GM19043 (cell line): ENCODE results near the gene AIFM2.
"Not testable (repeated sequence)": the region's sequence is repeated elsewhere in the genome, so short reads cannot be mapped to it uniquely, and the experiment has no call there.

Source experiments
- ATAC-seq: cut with Tn5 transposase; IDR thresholded peaks from one replicate; pipeline ENCODE4 v1.9.1; 2021; ENCODE audit warnings: low read depth; ENCODE audit not compliant: unreplicated experiment

AIFM2 gene

GRCh38 chr10:70132098-70133029 is at the start of gene AIFM2:
AIFM2 (minus strand) TSS chr10:70132825; CDS start chr10:70124084, 8,741 bp downstream.
- ATAC-seq, result peak; percentile 64

- ATAC-seq, result not testable (repeated sequence)
Measured at GRCh38 chr10:70179209-70179608, 46.6 kb upstream of the AIFM2 start.

- ATAC-seq, result no peak
Measured at GRCh38 chr10:70178139-70178725, 45.6 kb upstream of the AIFM2 start.

GRCh38 chr10:70176441-70176840 is 43.8 kb upstream of the AIFM2 start:
- no peak for ATAC-seq

- ATAC-seq, result no peak
Measured at GRCh38 chr10:70175516-70175915, 42.9 kb upstream of the AIFM2 start.

GRCh38 chr10:70174058-70174741 is 41.6 kb upstream of the AIFM2 start:
- no peak for ATAC-seq

GRCh38 chr10:70169649-70170364 is 37.2 kb upstream of the AIFM2 start:
- ATAC-seq, result no peak

- ATAC-seq, result no peak
Measured at GRCh38 chr10:70169011-70169410, 36.4 kb upstream of the AIFM2 start.

GRCh38 chr10:70167246-70167645 is 34.6 kb upstream of the AIFM2 start:
- ATAC-seq, result no peak

GRCh38 chr10:70166394-70166793 is 33.8 kb upstream of the AIFM2 start:
- ATAC-seq, result no peak

- ATAC-seq, result no peak
Measured at GRCh38 chr10:70164163-70164562, 31.5 kb upstream of the AIFM2 start.

GRCh38 chr10:70163448-70163847 is 30.8 kb upstream of the AIFM2 start:
- no peak for ATAC-seq

- peak; percentile 92 for ATAC-seq
Measured at GRCh38 chr10:70162892-70163201, 30.2 kb upstream of the AIFM2 start.

- no peak for ATAC-seq
Measured at GRCh38 chr10:70162151-70162891, 29.7 kb upstream of the AIFM2 start.

GRCh38 chr10:70160798-70161197 is 28.2 kb upstream of the AIFM2 start:
- ATAC-seq, result no peak

- ATAC-seq, result not testable (repeated sequence)
Measured at GRCh38 chr10:70159366-70159765, 26.7 kb upstream of the AIFM2 start.

GRCh38 chr10:70158113-70158512 is 25.5 kb upstream of the AIFM2 start:
- no peak for ATAC-seq

GRCh38 chr10:70155255-70155838 is 22.7 kb upstream of the AIFM2 start:
- ATAC-seq, result no peak

GRCh38 chr10:70148516-70148915 is 15.9 kb upstream of the AIFM2 start:
- no peak for ATAC-seq

- no peak for ATAC-seq
Measured at GRCh38 chr10:70147259-70147625, 14.6 kb upstream of the AIFM2 start.
